C4-2B (cell line): ENCODE results near the gene RANGAP1.

Experiments
- ZFX ChIP-seq: fragments of 450-650 bp; IDR thresholded peaks from 2 replicates; pipeline ENCODE4 v1.6.1; 2017
- TF ChIP-seq, protein P1 (sequence below): fragments of 450-650 bp; conservative IDR thresholded peaks from 2 replicates; pipeline ENCODE4 v1.5.1; 2017; ENCODE audit warnings: mild to moderate bottlenecking

DNA sequence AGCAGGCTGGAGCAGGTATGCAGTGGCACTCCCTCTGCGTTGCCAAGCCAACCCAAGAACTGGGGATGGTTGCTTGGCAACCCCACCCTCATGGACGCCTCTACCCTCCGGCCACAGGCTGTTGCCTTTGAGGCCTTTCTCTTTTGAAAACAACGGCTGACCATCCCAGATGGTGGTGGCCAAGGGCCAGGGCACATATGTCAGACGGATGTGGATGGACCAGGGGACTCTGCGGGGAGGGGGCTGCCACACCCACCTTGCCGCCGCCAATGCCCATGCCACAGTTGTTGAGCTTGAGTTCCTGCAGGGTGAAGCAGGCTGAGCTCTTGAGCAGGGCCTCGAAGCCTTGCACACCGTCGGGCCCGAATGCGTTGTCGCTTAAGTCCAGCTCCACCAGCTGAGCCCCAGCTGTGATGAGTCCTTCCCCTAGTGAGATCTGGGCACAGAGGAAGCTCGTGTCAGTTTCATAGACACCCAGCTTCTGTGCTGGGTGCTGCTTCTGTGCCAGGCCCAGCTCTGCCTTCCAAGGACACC, 21.5 kb downstream of the RANGAP1 start:
- TF ChIP-seq, protein P1, sequence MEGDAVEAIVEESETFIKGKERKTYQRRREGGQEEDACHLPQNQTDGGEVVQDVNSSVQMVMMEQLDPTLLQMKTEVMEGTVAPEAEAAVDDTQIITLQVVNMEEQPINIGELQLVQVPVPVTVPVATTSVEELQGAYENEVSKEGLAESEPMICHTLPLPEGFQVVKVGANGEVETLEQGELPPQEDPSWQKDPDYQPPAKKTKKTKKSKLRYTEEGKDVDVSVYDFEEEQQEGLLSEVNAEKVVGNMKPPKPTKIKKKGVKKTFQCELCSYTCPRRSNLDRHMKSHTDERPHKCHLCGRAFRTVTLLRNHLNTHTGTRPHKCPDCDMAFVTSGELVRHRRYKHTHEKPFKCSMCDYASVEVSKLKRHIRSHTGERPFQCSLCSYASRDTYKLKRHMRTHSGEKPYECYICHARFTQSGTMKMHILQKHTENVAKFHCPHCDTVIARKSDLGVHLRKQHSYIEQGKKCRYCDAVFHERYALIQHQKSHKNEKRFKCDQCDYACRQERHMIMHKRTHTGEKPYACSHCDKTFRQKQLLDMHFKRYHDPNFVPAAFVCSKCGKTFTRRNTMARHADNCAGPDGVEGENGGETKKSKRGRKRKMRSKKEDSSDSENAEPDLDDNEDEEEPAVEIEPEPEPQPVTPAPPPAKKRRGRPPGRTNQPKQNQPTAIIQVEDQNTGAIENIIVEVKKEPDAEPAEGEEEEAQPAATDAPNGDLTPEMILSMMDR = no peak
- TF ChIP-seq ZFX = no peak
